ENCODE data around the gene COX19. TPM values are rescaled to one million over a fixed set of nuclear protein-coding genes. Genes with fewer than 3 reads are reported as not detected.

Gene COX19
- total RNA-seq, 1 donor = 12.5 TPM

- no peak for DNase-seq (ENCODE audit: low read depth)
- no peak for TF ChIP-seq CTCF (IDR thresholded peaks at IDR 0.05; ENCODE audit: insufficient read depth, low read length)
- H3K4me3 ChIP-seq (ENCODE audit: low read depth, low read length) = no peak overlapping the region
Measured at GRCh38 chr7:923108-924041, 52.0 kb downstream of the COX19 start.

- DNase-seq (ENCODE audit: low read depth) = no peak
- H3K4me3 ChIP-seq (ENCODE audit: low read depth, low read length) = no peak overlapping the region
- TF ChIP-seq CTCF (IDR thresholded peaks at IDR 0.05; ENCODE audit: insufficient read depth, low read length) = no peak
Measured at GRCh38 chr7:922334-923107, 52.8 kb downstream of the COX19 start.

GRCh38 chr7:921581-922333, 53.6 kb downstream of the COX19 start:
- no peak overlapping the region for H3K4me3 ChIP-seq (ENCODE audit: low read depth, low read length)
- no peak for TF ChIP-seq CTCF (IDR thresholded peaks at IDR 0.05; ENCODE audit: insufficient read depth, low read length)
- DNase-seq (ENCODE audit: low read depth) = no peak

- H3K4me3 ChIP-seq (ENCODE audit: low read depth, low read length) = no peak overlapping the region
- no peak for DNase-seq (ENCODE audit: low read depth)
- TF ChIP-seq CTCF (IDR thresholded peaks at IDR 0.05; ENCODE audit: insufficient read depth, low read length) = no peak
Measured at GRCh38 chr7:921071-921461, 54.3 kb downstream of the COX19 start.

GRCh38 chr7:920351-921070, 54.8 kb downstream of the COX19 start:
- H3K4me3 ChIP-seq (ENCODE audit: low read depth, low read length) = no peak overlapping the region
- no peak for DNase-seq (ENCODE audit: low read depth)
- no peak for TF ChIP-seq CTCF (IDR thresholded peaks at IDR 0.05; ENCODE audit: insufficient read depth, low read length)

- H3K4me3 ChIP-seq (ENCODE audit: low read depth, low read length) = no peak overlapping the region
- no peak for TF ChIP-seq CTCF (IDR thresholded peaks at IDR 0.05; ENCODE audit: insufficient read depth, low read length)
Measured at GRCh38 chr7:919924-920341, 55.4 kb downstream of the COX19 start.

More at GRCh38 chr7:919924-920341, 55.4 kb downstream of the COX19 start:
- DNase-seq (ENCODE audit: low read depth) = no peak

All from fibroblast of the aortic adventitia (primary cell).